Fibroblast of lung (primary cell): ENCODE data around the gene TNFRSF1A. TPM values are rescaled to one million over a fixed set of nuclear protein-coding genes. Genes with fewer than 3 reads are reported as not detected.

Experiments used
- DNase-seq, 2 donors: peaks; one replicate each; pipeline versions ENCODE4 v3.0.0 to v3.0.0-alpha.2; 2010; ENCODE audit warnings: low read depth in 2 of 2
- H2AFZ ChIP-seq: 2 replicates; pipeline ENCODE4 v1.5.1; 2012; ENCODE audit warnings: low read length, control low read depth, inconsistent platforms
- H3K27ac ChIP-seq: 2 replicates; pipeline ENCODE4 v1.5.1; 2011; ENCODE audit warnings: low read length, control low read depth; ENCODE audit not compliant: insufficient read depth
- H3K27me3 ChIP-seq: 2 replicates; pipeline ENCODE4 v1.5.1; 2011; ENCODE audit warnings: mild to moderate bottlenecking, low read length; ENCODE audit not compliant: control insufficient read depth, insufficient read depth
- H3K36me3 ChIP-seq: 2 replicates; pipeline ENCODE4 v1.5.1; 2011; ENCODE audit warnings: low read length; ENCODE audit not compliant: control insufficient read depth, insufficient read depth
- H3K4me1 ChIP-seq: 2 replicates; pipeline ENCODE4 v1.5.1; 2011; ENCODE audit warnings: low read length; ENCODE audit not compliant: control insufficient read depth, insufficient read depth; ENCODE audit errors: extremely low read depth
- H3K4me2 ChIP-seq: 2 replicates; pipeline ENCODE4 v1.5.1; 2011; ENCODE audit warnings: low read length, control low read depth; ENCODE audit not compliant: insufficient read depth; ENCODE audit errors: extremely low read depth
- H3K4me3 ChIP-seq, 4 experiments: fragments of 200-600 bp in 1 of 4; sonication (generic) in 1 of 4; replicated peaks in 1 of 4; 2 replicates each; pipeline ENCODE4 v1.5.1; 2011 to 2016; ENCODE audit warnings: low read length in 4 of 4, low read depth in 3 of 4, mild to moderate bottlenecking in 3 of 4, control low read depth in 2 of 4, inconsistent platforms in 1 of 4, mixed read lengths in 1 of 4; ENCODE audit not compliant: insufficient read depth in 1 of 4; ENCODE audit errors: control extremely low read depth in 1 of 4
- H3K79me2 ChIP-seq: 2 replicates; pipeline ENCODE4 v1.5.1; 2012; ENCODE audit warnings: mild to moderate bottlenecking, low read length, inconsistent platforms; ENCODE audit not compliant: control insufficient read depth, insufficient read depth
- H3K9ac ChIP-seq: 2 replicates; pipeline ENCODE4 v1.5.1; 2011; ENCODE audit warnings: mild to moderate bottlenecking, low read length, control low read depth; ENCODE audit not compliant: insufficient read depth
- H3K9me3 ChIP-seq: 2 replicates; pipeline ENCODE4 v1.5.1; 2012; ENCODE audit warnings: low read depth, low read length; ENCODE audit not compliant: control insufficient read depth, insufficient read depth
- H4K20me1 ChIP-seq: 2 replicates; pipeline ENCODE4 v1.5.1; 2011; ENCODE audit warnings: low read length; ENCODE audit not compliant: control insufficient read depth, insufficient read depth; ENCODE audit errors: extremely low read depth
- CTCF ChIP-seq, 2 donors: IDR thresholded peaks in 1 of 2; conservative IDR thresholded peaks in 1 of 2; 1 replicate in 1 of 2; 2 replicates in 1 of 2; pipeline ENCODE4 v1.5.1; 2011 to 2012; ENCODE audit warnings: low read length in 2 of 2, control low read depth in 1 of 2, inconsistent platforms in 1 of 2, low read depth in 1 of 2, mild to moderate bottlenecking in 1 of 2
- EZH2 ChIP-seq: IDR thresholded peaks from 2 replicates; pipeline ENCODE4 v1.5.1; 2012; ENCODE audit warnings: low read length, control low read depth, mild to moderate bottlenecking; ENCODE audit errors: missing control alignments
- polyA plus RNA-seq, 2 donors: library from polyadenylated mRNA; depleted of rRNA in 1 of 2; stranded (reverse) in 1 of 2; unstranded in 1 of 2; fragments of >200 nt; gene quantifications; 2 replicates each; pipeline ENCODE4 v1.2.1, GENCODE V29; 2011 to 2012; ENCODE audit warnings: missing spikeins in 1 of 2
- total RNA-seq: library from RNA; depleted of rRNA; stranded (reverse); fragments of >200 nt; gene quantifications from 2 replicates; pipeline ENCODE4 v1.2.1, GENCODE V29; 2014

The TNFRSF1A gene
- total and polyA plus RNA-seq, 2 donors (not counting 1 experiment from before 2014, with no cell fraction given), result 157 to 257 TPM

GRCh38 chr12:6337958-6338433 is 3.9 kb downstream of the TNFRSF1A start:
- H3K79me2 ChIP-seq, result peaks cover 80% of the 10 kb centered on the region
- H3K9me3 ChIP-seq, result no peaks in the 10 kb centered on the region
- peak overlapping the region; percentile 95 for H3K4me2 ChIP-seq
- H3K36me3 ChIP-seq, result peaks cover 14% of the 10 kb centered on the region
- H2AFZ ChIP-seq, result no peak overlapping the region
- peaks cover 2% of the 10 kb centered on the region for H4K20me1 ChIP-seq
- H3K27ac ChIP-seq, result peak overlapping the region; percentile 99
- peak; percentile 63 to 69 for DNase-seq
- H3K4me1 ChIP-seq, result peaks cover 53% of the 10 kb centered on the region
- H3K27me3 ChIP-seq, result no peaks in the 10 kb centered on the region
- H3K4me3 ChIP-seq, result peak overlapping the region; percentile 34 to 100 (median 66)
- peak overlapping the region; percentile 75 for H3K9ac ChIP-seq
- TF ChIP-seq CTCF (conservative IDR thresholded peaks at IDR 0.05 in 1 of 2, IDR thresholded peaks at IDR 0.05 in 1 of 2; ENCODE audit: low read depth in 1 of 2, low read length in 2 of 2) (no peak), EZH2 (no peak)

- peaks cover 18% of the 10 kb centered on the region for H3K36me3 ChIP-seq
- no peak for TF ChIP-seq EZH2
- TF ChIP-seq CTCF (conservative IDR thresholded peaks at IDR 0.05 in 1 of 2, IDR thresholded peaks at IDR 0.05 in 1 of 2; ENCODE audit: low read depth in 1 of 2, low read length in 2 of 2), result no peak
- H3K9me3 ChIP-seq, result no peaks in the 10 kb centered on the region
- H3K79me2 ChIP-seq, result peaks cover 86% of the 10 kb centered on the region
- peaks cover 51% of the 10 kb centered on the region for H3K4me1 ChIP-seq
- no peak for DNase-seq
- H3K4me2 ChIP-seq, result peak overlapping the region; percentile 95
- H4K20me1 ChIP-seq, result peaks cover 2% of the 10 kb centered on the region
- H3K27me3 ChIP-seq, result no peaks in the 10 kb centered on the region
- peak overlapping the region; percentile 75 for H3K9ac ChIP-seq
- peak overlapping the region; percentile 34 to 100 (median 66) for H3K4me3 ChIP-seq
- no peak overlapping the region for H2AFZ ChIP-seq
- H3K27ac ChIP-seq, result peak overlapping the region; percentile 99
These were observed 4.7 kb downstream of the TNFRSF1A start for GRCh38 chr12:6336889-6337853.

- H3K79me2 ChIP-seq, result peaks cover 85% of the 10 kb centered on the region
- peaks cover 2% of the 10 kb centered on the region for H4K20me1 ChIP-seq
- peak overlapping the region; percentile 80 for H3K9ac ChIP-seq
- no peak overlapping the region for H2AFZ ChIP-seq
- peak overlapping the region; percentile 34 to 100 (median 67) for H3K4me3 ChIP-seq
- no peaks in the 10 kb centered on the region for H3K27me3 ChIP-seq
- peaks cover 21% of the 10 kb centered on the region for H3K36me3 ChIP-seq
- DNase-seq, result peak; percentile 100
- peaks cover 51% of the 10 kb centered on the region for H3K4me1 ChIP-seq
- no peak for TF ChIP-seq CTCF (conservative IDR thresholded peaks at IDR 0.05 in 1 of 2, IDR thresholded peaks at IDR 0.05 in 1 of 2; ENCODE audit: low read depth in 1 of 2, low read length in 2 of 2)
- no peak for TF ChIP-seq EZH2
- no peaks in the 10 kb centered on the region for H3K9me3 ChIP-seq
- peak overlapping the region; percentile 99 for H3K27ac ChIP-seq
- peak overlapping the region; percentile 95 for H3K4me2 ChIP-seq
These were observed 5.6 kb downstream of the TNFRSF1A start for GRCh38 chr12:6336079-6336888.
